Measurements from ENCODE around the gene SIRPB1.

- TF ChIP-seq KAT7 (CRISPR knock-in tag; IDR thresholded peaks at IDR 0.05; ENCODE audit: borderline replicate concordance) (no peak), ATF2 (CRISPR knock-in tag; IDR thresholded peaks at IDR 0.05; ENCODE audit: borderline replicate concordance, low read depth) (no peak), ZNF232 (CRISPR knock-in tag; IDR thresholded peaks at IDR 0.05) (no peak), SMAD3 (CRISPR knock-in tag; IDR thresholded peaks at IDR 0.05; ENCODE audit: borderline replicate concordance) (no peak), ETV6 (CRISPR knock-in tag; IDR thresholded peaks at IDR 0.05) (no peak), SMAD4 (CRISPR knock-in tag; IDR thresholded peaks at IDR 0.05) (no peak)
- TF ChIP-seq, protein P1, sequence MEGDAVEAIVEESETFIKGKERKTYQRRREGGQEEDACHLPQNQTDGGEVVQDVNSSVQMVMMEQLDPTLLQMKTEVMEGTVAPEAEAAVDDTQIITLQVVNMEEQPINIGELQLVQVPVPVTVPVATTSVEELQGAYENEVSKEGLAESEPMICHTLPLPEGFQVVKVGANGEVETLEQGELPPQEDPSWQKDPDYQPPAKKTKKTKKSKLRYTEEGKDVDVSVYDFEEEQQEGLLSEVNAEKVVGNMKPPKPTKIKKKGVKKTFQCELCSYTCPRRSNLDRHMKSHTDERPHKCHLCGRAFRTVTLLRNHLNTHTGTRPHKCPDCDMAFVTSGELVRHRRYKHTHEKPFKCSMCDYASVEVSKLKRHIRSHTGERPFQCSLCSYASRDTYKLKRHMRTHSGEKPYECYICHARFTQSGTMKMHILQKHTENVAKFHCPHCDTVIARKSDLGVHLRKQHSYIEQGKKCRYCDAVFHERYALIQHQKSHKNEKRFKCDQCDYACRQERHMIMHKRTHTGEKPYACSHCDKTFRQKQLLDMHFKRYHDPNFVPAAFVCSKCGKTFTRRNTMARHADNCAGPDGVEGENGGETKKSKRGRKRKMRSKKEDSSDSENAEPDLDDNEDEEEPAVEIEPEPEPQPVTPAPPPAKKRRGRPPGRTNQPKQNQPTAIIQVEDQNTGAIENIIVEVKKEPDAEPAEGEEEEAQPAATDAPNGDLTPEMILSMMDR (IDR thresholded peaks at IDR 0.05), result no peak
These were observed 43.2 kb downstream of the SIRPB1 start for GRCh38 chr20:1576641-1577040.

All from WTC11 (cell line).